ENCODE results near the gene PDHA1. TPM values are rescaled to one million over a fixed set of nuclear protein-coding genes. Genes with fewer than 3 reads are reported as not detected.

PDHA1 gene
- total and polyA plus RNA-seq, 10 donors: 47.5 to 114 (median 89.3) TPM

DNA sequence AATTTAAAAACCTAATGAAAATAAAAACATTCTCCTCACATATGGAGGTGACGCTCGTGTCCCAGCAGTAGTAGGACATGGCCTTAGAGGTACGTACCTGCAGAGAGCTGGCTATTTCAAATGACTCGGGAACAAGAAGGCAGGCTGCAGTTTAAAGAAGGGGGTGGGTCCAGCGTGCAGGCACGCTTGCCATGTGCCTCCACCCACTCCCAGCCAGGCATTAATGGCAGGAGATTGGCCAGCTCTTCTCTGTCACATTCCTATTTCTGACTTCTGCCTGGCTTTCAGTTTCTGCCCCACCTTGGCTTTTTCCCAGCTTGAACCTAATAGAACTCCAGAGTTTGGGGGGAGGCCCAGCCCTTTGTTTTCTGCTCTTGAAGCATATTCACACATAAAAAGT is 17.2 kb downstream of the PDHA1 start:
- intact Hi-C loops (cut with DNase I; ENCODE audit: low total_unique reads): no loop called here
- no peak for TF ChIP-seq POLR2AphosphoS5 (IDR thresholded peaks at IDR 0.05)
- no peak for TF ChIP-seq CTCF (IDR thresholded peaks at IDR 0.05 in 8 of 11, conservative IDR thresholded peaks at IDR 0.05 in 3 of 11)
- no peak for TF ChIP-seq POLR2A (IDR thresholded peaks at IDR 0.05)
- WGBS, 5 donors: 81 to 96% (median 96%) methylated on average over 6 of the region's 6 CpGs
- DNase-seq: no peak
- H3K9me3 ChIP-seq: no peaks in the 10 kb centered on the region
- H3K4me3 ChIP-seq: no peak overlapping the region
- no peak overlapping the region for H3K27ac ChIP-seq
- no peaks in the 10 kb centered on the region for H3K27me3 ChIP-seq (replicated peaks in 1 of 7)
- H3K4me1 ChIP-seq: no peaks in the 10 kb centered on the region
- peaks cover 0 to 92% (median 47%) of the 10 kb centered on the region in 6 donors for H3K36me3 ChIP-seq

GRCh38 chrX:19361701-19362100 is 18.0 kb downstream of the PDHA1 start:
- no peaks in the 10 kb centered on the region for H3K4me1 ChIP-seq
- no peak overlapping the region for H3K27ac ChIP-seq
- 65 to 86% (median 77%) methylated on average over 4 of the region's 4 CpGs for WGBS, 5 donors
- no peak overlapping the region for H3K4me3 ChIP-seq
- DNase-seq: no peak
- H3K27me3 ChIP-seq (replicated peaks in 1 of 7): no peaks in the 10 kb centered on the region
- no peak for TF ChIP-seq POLR2A (IDR thresholded peaks at IDR 0.05)
- no peak for TF ChIP-seq POLR2AphosphoS5 (IDR thresholded peaks at IDR 0.05)
- no peak for TF ChIP-seq CTCF (IDR thresholded peaks at IDR 0.05 in 8 of 11, conservative IDR thresholded peaks at IDR 0.05 in 3 of 11)
- H3K9me3 ChIP-seq: peaks cover 0 to 7% (median 0%) of the 10 kb centered on the region in 8 donors
- H3K36me3 ChIP-seq: peaks cover 0 to 84% (median 46%) of the 10 kb centered on the region in 6 donors
- intact Hi-C loops (cut with DNase I; ENCODE audit: low total_unique reads): no loop called here

GRCh38 chrX:19368576-19368975 is 24.8 kb downstream of the PDHA1 start:
- Histone ChIP-seq H3K4me1 (peaks cover 0 to 10% (median 2%) of the 10 kb centered on the region in 6 donors), H3K36me3 (peaks cover 0 to 15% (median 3%) of the 10 kb centered on the region in 6 donors), H3K27me3 (replicated peaks in 1 of 7) (no peaks in the 10 kb centered on the region), H3K4me3 (no peak overlapping the region), H3K9me3 (peaks cover 0 to 12% (median 0%) of the 10 kb centered on the region in 8 donors), H3K27ac (no peak overlapping the region)
- no peak for DNase-seq
- WGBS, 5 donors: 79 to 98% (median 94%) methylated on average over 5 to 6 of the region's 6 CpGs
- intact Hi-C loops (cut with DNase I; ENCODE audit: low total_unique reads): no loop called here
- TF ChIP-seq POLR2A (IDR thresholded peaks at IDR 0.05) (no peak), POLR2AphosphoS5 (IDR thresholded peaks at IDR 0.05) (no peak), CTCF (IDR thresholded peaks at IDR 0.05 in 8 of 11, conservative IDR thresholded peaks at IDR 0.05 in 3 of 11) (no peak)

GRCh38 chrX:19370061-19370460 is 26.3 kb downstream of the PDHA1 start:
- no peak overlapping the region for H3K4me3 ChIP-seq
- H3K27me3 ChIP-seq (replicated peaks in 1 of 7): no peaks in the 10 kb centered on the region
- no peak for TF ChIP-seq POLR2AphosphoS5 (IDR thresholded peaks at IDR 0.05)
- TF ChIP-seq CTCF (IDR thresholded peaks at IDR 0.05 in 8 of 11, conservative IDR thresholded peaks at IDR 0.05 in 3 of 11): no peak
- no peak for TF ChIP-seq POLR2A (IDR thresholded peaks at IDR 0.05)
- H3K4me1 ChIP-seq: peaks cover 0 to 14% (median 2%) of the 10 kb centered on the region in 6 donors
- WGBS, 5 donors: 71 to 91% (median 78%) methylated on average over 5 of the region's 5 CpGs
- no peak overlapping the region for H3K27ac ChIP-seq
- H3K9me3 ChIP-seq: peaks cover 0 to 12% (median 0%) of the 10 kb centered on the region in 8 donors
- H3K36me3 ChIP-seq: peaks cover 0 to 4% (median 0%) of the 10 kb centered on the region in 6 donors
- intact Hi-C loops (cut with DNase I; ENCODE audit: low total_unique reads): loop anchor here (10.0 kb wide), 1 partner anchor 155 kb away; no protein-coding TSS in a partner anchor
- DNase-seq: no peak
